H1 (cell line): ENCODE measurements around the gene C3orf49. TPM values are rescaled to one million over a fixed set of nuclear protein-coding genes. Genes with fewer than 3 reads are reported as not detected.

Source experiments
- CTCF ChIA-PET: fragments of 300-600 bp; sonication (Branson Sonifier 250); formaldehyde crosslinking; loops from one replicate; lab custom pipeline; 2021; ENCODE audit not compliant: partially characterized antibody; lab: Charles Lee
- POLR2A ChIA-PET: fragments of 300-600 bp; sonication (Branson Sonifier 250); formaldehyde crosslinking; loops from one replicate; lab custom pipeline; 2021; ENCODE audit warnings: inconsistent platforms; ENCODE audit not compliant: partially characterized antibody; lab: Charles Lee
- DNase-seq, 2 experiments: peaks; one replicate each; pipeline versions ENCODE4 v3.0.0 to v3.0.0-alpha.2; 2010 to 2022; ENCODE audit warnings: low spot score in 2 of 2, low read depth in 1 of 2, mixed read lengths in 1 of 2
- FAIRE-seq: peaks from 2 replicates; lab custom pipeline; 2011; peaks lifted over from hg19 to GRCh38; lab: Jason Lieb, UNC
- H2AFZ ChIP-seq: 2 replicates; pipeline ENCODE4 v1.8.1; 2012; ENCODE audit warnings: low read length, inconsistent platforms
- H2AK5ac ChIP-seq: 2 replicates; pipeline ENCODE4 v1.6.1; 2013; ENCODE audit warnings: low read depth, low read length
- H2BK120ac ChIP-seq: replicated peaks from 2 replicates; pipeline ENCODE3; 2013; ENCODE audit warnings: low read depth, low read length, inconsistent platforms
- H2BK12ac ChIP-seq: 2 replicates; pipeline ENCODE4 v1.6.1; 2013; ENCODE audit warnings: low read depth, low read length
- H2BK15ac ChIP-seq: 2 replicates; pipeline ENCODE4 v1.6.1; 2013; ENCODE audit warnings: low read length
- H2BK20ac ChIP-seq: 2 replicates; pipeline ENCODE4 v1.6.1; 2013; ENCODE audit warnings: low read length
- H2BK5ac ChIP-seq: 2 replicates; pipeline ENCODE4 v1.6.1; 2013; ENCODE audit warnings: low read depth, low read length
- H3K14ac ChIP-seq: 2 replicates; pipeline ENCODE4 v1.6.1; 2013; ENCODE audit warnings: inconsistent platforms; ENCODE audit not compliant: insufficient read length
- H3K18ac ChIP-seq: 2 replicates; pipeline ENCODE4 v1.6.1; 2013; ENCODE audit warnings: low read length; ENCODE audit errors: extremely low read depth
- H3K23ac ChIP-seq: 2 replicates; pipeline ENCODE4 v1.6.1; 2013; ENCODE audit warnings: inconsistent platforms; ENCODE audit not compliant: insufficient read length
- H3K23me2 ChIP-seq: 2 replicates; pipeline ENCODE4 v1.6.1; 2013; ENCODE audit warnings: low read depth, low read length
- H3K27ac ChIP-seq: 2 replicates; pipeline ENCODE4 v1.6.1; 2011; ENCODE audit warnings: low read depth, low read length, inconsistent platforms
- H3K27me3 ChIP-seq, 4 experiments: replicated peaks in 1 of 4; 1 replicate in 1 of 4; 2 replicates in 3 of 4; pipeline versions ENCODE4 v1.6.1 to v1.8.1; 2011 to 2013; ENCODE audit warnings: low read length in 3 of 4, mild to moderate bottlenecking in 3 of 4, inconsistent platforms in 2 of 4, mixed read lengths in 2 of 4, moderate library complexity in 1 of 4; ENCODE audit not compliant: control insufficient read depth in 3 of 4, insufficient read depth in 3 of 4; ENCODE audit errors: extremely low read depth in 1 of 4
- H3K36me3 ChIP-seq, 4 experiments: 2 replicates each; pipeline versions ENCODE4 v1.6.1 to v1.8.1; 2011 to 2013; ENCODE audit warnings: mild to moderate bottlenecking in 4 of 4, low read length in 3 of 4, moderate library complexity in 2 of 4, control low read depth in 1 of 4, inconsistent platforms in 1 of 4; ENCODE audit not compliant: insufficient read depth in 4 of 4, control insufficient read depth in 2 of 4
- H3K4ac ChIP-seq: replicated peaks from 2 replicates; pipeline ENCODE3; 2013; ENCODE audit warnings: low read length, low read depth, mixed read lengths, inconsistent platforms; ENCODE audit not compliant: insufficient read length
- H3K4me1 ChIP-seq, 4 experiments: replicated peaks in 1 of 4; 1 replicate in 1 of 4; 2 replicates in 3 of 4; pipeline versions ENCODE4 v1.6.1 to v1.8.1; 2011 to 2013; ENCODE audit warnings: low read length in 3 of 4, inconsistent platforms in 2 of 4, mixed read lengths in 1 of 4; ENCODE audit not compliant: insufficient read depth in 4 of 4, control insufficient read depth in 3 of 4
- H3K4me2 ChIP-seq, 2 experiments: 2 replicates each; pipeline versions ENCODE4 v1.6.1 to v1.8.1; 2011 to 2013; ENCODE audit warnings: low read depth in 2 of 2, low read length in 2 of 2, control low read depth in 1 of 2, inconsistent platforms in 1 of 2, mild to moderate bottlenecking in 1 of 2; ENCODE audit not compliant: insufficient read depth in 1 of 2
- H3K4me3 ChIP-seq, 4 experiments: fragments of 200-600, 300-600 bp in 1 of 4; sonication (generic), shearing (Covaris generic), sonication (Bioruptor Twin) in 1 of 4; 2 replicates each; pipeline versions ENCODE4 v1.5.1 to v1.8.1; 2011 to 2016; ENCODE audit warnings: low read length in 4 of 4, low read depth in 3 of 4, control low read depth in 2 of 4, inconsistent platforms in 2 of 4, mild to moderate bottlenecking in 2 of 4, mixed read lengths in 1 of 4, moderate library complexity in 1 of 4; ENCODE audit not compliant: insufficient read depth in 2 of 4; ENCODE audit errors: extremely low read depth in 1 of 4
- H3K56ac ChIP-seq: replicated peaks from 2 replicates; pipeline ENCODE3; 2013; ENCODE audit warnings: low read depth, mild to moderate bottlenecking, mixed read lengths, low read length, inconsistent platforms; ENCODE audit not compliant: insufficient read length
- H3K79me1 ChIP-seq: 2 replicates; pipeline ENCODE4 v1.6.1; 2013; ENCODE audit warnings: low read depth, low read length, control low read depth
- H3K79me2 ChIP-seq, 2 experiments: 2 replicates each; pipeline versions ENCODE4 v1.6.1 to v1.8.1; 2012 to 2013; ENCODE audit warnings: low read length in 2 of 2, mild to moderate bottlenecking in 2 of 2, inconsistent platforms in 1 of 2; ENCODE audit not compliant: insufficient read depth in 2 of 2, control insufficient read depth in 1 of 2
- H3K9ac ChIP-seq, 4 experiments: replicated peaks in 1 of 4; 1 replicate in 1 of 4; 2 replicates in 3 of 4; pipeline versions ENCODE4 v1.6.1 to v1.8.1; 2011 to 2013; ENCODE audit warnings: low read depth in 3 of 4, low read length in 3 of 4, control low read depth in 2 of 4, mild to moderate bottlenecking in 2 of 4, moderate library complexity in 2 of 4, inconsistent platforms in 1 of 4; ENCODE audit errors: extremely low read depth in 1 of 4
- H3K9me3 ChIP-seq, 2 experiments: 2 replicates each; pipeline versions ENCODE4 v1.6.1 to v1.8.1; 2012 to 2013; ENCODE audit warnings: mild to moderate bottlenecking in 2 of 2, moderate library complexity in 2 of 2, control low read depth in 1 of 2, inconsistent platforms in 1 of 2, low read depth in 1 of 2, low read length in 1 of 2, mixed read lengths in 1 of 2; ENCODE audit not compliant: insufficient read depth in 2 of 2
- H4K20me1 ChIP-seq, 2 experiments: replicated peaks in 1 of 2; 2 replicates each; pipeline versions ENCODE3 to v1.8.1; 2011 to 2013; ENCODE audit warnings: inconsistent platforms in 2 of 2, low read length in 2 of 2, mild to moderate bottlenecking in 1 of 2; ENCODE audit not compliant: insufficient read depth in 2 of 2, control insufficient read depth in 1 of 2
- H4K5ac ChIP-seq: 2 replicates; pipeline ENCODE4 v1.6.1; 2013; ENCODE audit warnings: low read length, low read depth, mixed read lengths, inconsistent platforms; ENCODE audit not compliant: insufficient read length
- H4K8ac ChIP-seq: 2 replicates; pipeline ENCODE4 v1.8.0; 2013; ENCODE audit warnings: mild to moderate bottlenecking, moderate library complexity, low read length, inconsistent platforms; ENCODE audit not compliant: insufficient read depth; ENCODE audit errors: extremely low read depth
- H4K91ac ChIP-seq: replicated peaks from 2 replicates; pipeline ENCODE3; 2013; ENCODE audit warnings: low read length, mixed read lengths, inconsistent platforms; ENCODE audit not compliant: insufficient read length
- CEBPB ChIP-seq: IDR thresholded peaks from 2 replicates; pipeline ENCODE4 v1.6.1; 2012; ENCODE audit warnings: low read depth, low read length
- CHD1 ChIP-seq: IDR thresholded peaks from 2 replicates; pipeline ENCODE4 v1.6.1; 2012; ENCODE audit warnings: low read depth, low read length, improper control_type of control experiment
- CTCF ChIP-seq, 3 experiments: IDR thresholded peaks; 1 replicate in 2 of 3; 2 replicates in 1 of 3; pipeline versions ENCODE4 v1.5.1 to v1.6.1; 2011; ENCODE audit warnings: low read length in 3 of 3, mild to moderate bottlenecking in 3 of 3, inconsistent platforms in 2 of 3, low read depth in 1 of 3, moderate library complexity in 1 of 3; ENCODE audit not compliant: insufficient read depth in 1 of 3; ENCODE audit errors: control extremely low read depth in 1 of 3
- GTF2F1 ChIP-seq: IDR thresholded peaks from 2 replicates; pipeline ENCODE4 v1.6.1; 2012; ENCODE audit warnings: low read depth, low read length, improper control_type of control experiment, borderline replicate concordance
- RNF2 ChIP-seq: fragments of 200-900, 300-1000 bp; sonication (generic); IDR thresholded peaks from 2 replicates; pipeline ENCODE4 v1.7.1; 2016; ENCODE audit warnings: borderline replicate concordance, low read depth, mild to moderate bottlenecking, antibody characterized with exemption, low read length; ENCODE audit not compliant: poor library complexity, severe bottlenecking; ENCODE audit errors: missing control alignments
- SIRT6 ChIP-seq: IDR thresholded peaks from one replicate; pipeline ENCODE4 v1.7.1; 2012; ENCODE audit warnings: low read length, inconsistent platforms
- ZNF274 ChIP-seq: IDR thresholded peaks from 2 replicates; pipeline ENCODE4 v1.7.0; 2012; ENCODE audit warnings: low read length, borderline replicate concordance; ENCODE audit errors: extremely low read depth
- whole genome bisulfite sequencing, 2 experiments: shearing (Covaris generic) in 1 of 2; methylation state at CpG; one replicate each; pipeline versions ENCODE4 v1.1.6 to v1.1.7; 2013 to 2015; ENCODE audit warnings: low lambda C conversion rate in 2 of 2, mixed read lengths in 2 of 2, inconsistent platforms in 1 of 2, low coverage in 1 of 2, missing lambda C conversion rate in 1 of 2; ENCODE audit not compliant: insufficient replicate concordance in 2 of 2, insufficient coverage in 1 of 2, insufficient read length in 1 of 2; ENCODE audit errors: extremely low coverage in 1 of 2, missing lambda C conversion rate in 1 of 2; 5-methylcytosine and 5-hydroxymethylcytosine counted together
- polyA plus RNA-seq, 7 experiments: library from polyadenylated mRNA; depleted of rRNA in 3 of 7; stranded (reverse) in 5 of 7; unstranded in 2 of 7; fragments of >200 nt in 5 of 7; fragments of 200-250 nt in 2 of 7; gene quantifications; 1 replicate in 5 of 7; 2 replicates in 1 of 7; 4 replicates in 1 of 7; pipeline versions ENCODE4 v1.2.1 to v1.2.3, GENCODE V29; 2011 to 2013; ENCODE audit warnings: missing spikeins in 2 of 7, mixed read lengths in 2 of 7
- total RNA-seq: library from RNA; stranded (reverse); fragmentation: NEBNext Ultra II Directional; extraction: Animal tissue kit (Norgen Biotek cat#: 25700); gene quantifications from 2 replicates; pipeline ENCODE4 v1.2.1, GENCODE V29; 2021
- TF ChIP-seq, protein P1 (sequence below): IDR thresholded peaks from 2 replicates; pipeline ENCODE4 v1.6.1; 2011; ENCODE audit warnings: low read depth, mild to moderate bottlenecking, low read length; ENCODE audit not compliant: insufficient read depth

C3orf49 gene
- total and polyA plus RNA-seq, 2 of the 8 experiments (the other 6 are each of a cell fraction or from before 2014, with no cell fraction given), result not detected

DNA sequence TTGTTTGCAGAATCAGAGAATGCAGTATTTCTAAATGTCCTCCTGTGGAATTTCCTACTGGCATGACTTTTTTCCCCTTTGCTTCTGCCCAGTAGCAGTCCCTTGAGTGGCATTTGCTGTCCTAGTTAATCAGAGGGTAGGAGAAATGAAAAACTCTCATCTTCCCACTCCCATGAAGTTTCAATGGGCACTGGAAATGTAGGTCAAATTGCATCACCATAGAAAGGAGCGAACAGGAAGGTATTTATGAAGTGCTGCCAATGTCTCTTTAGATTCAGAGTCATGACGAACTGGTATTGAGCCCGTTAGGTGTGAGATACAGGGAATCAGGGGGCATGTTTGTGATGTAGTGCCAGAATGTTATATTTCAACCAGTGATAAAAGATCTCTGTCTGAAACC is 67.8 kb downstream of the C3orf49 start:
- H3K4ac ChIP-seq, result no peak overlapping the region
- H3K27ac ChIP-seq, result no peak overlapping the region
- POLR2A ChIA-PET, result no interaction called here
- H3K79me1 ChIP-seq, result no peaks in the 10 kb centered on the region; the same call in 1 of the 2 replicates
- no peak overlapping the region for H3K18ac ChIP-seq
- no peak overlapping the region for H4K91ac ChIP-seq
- H3K23me2 ChIP-seq, result peaks cover 1% of the 10 kb centered on the region; the same call in 1 of the 2 replicates
- H2BK120ac ChIP-seq, result no peak overlapping the region
- H4K5ac ChIP-seq, result no peak overlapping the region
- no peak for DNase-seq
- H3K56ac ChIP-seq, result no peak overlapping the region
- H3K4me3 ChIP-seq, result no peak overlapping the region
- no peak overlapping the region for H2BK15ac ChIP-seq
- CTCF ChIA-PET, result interaction anchor here (0.6 kb wide), 1 partner anchor 388 kb away, joined by 4 read pairs; no protein-coding TSS in a partner anchor
- no peak for FAIRE-seq
- peaks cover 0 to 21% of the 10 kb centered on the region in 2 experiments; a peak in 1 of 4 replicates for H3K79me2 ChIP-seq
- H2BK5ac ChIP-seq, result no peak overlapping the region
- no peaks in the 10 kb centered on the region for H3K27me3 ChIP-seq
- no peak overlapping the region for H3K9ac ChIP-seq
- H4K20me1 ChIP-seq, result peaks cover 0 to 3% of the 10 kb centered on the region in 2 experiments
- H3K23ac ChIP-seq, result no peak overlapping the region
- WGBS, 2 experiments, result 80% methylated on average over 3 of the region's 3 CpGs; no CpG with 5 or more reads in 1 of the 2 experiments
- H2AK5ac ChIP-seq, result no peak overlapping the region
- no peak overlapping the region for H3K4me2 ChIP-seq
- H3K14ac ChIP-seq, result no peak overlapping the region
- H3K4me1 ChIP-seq, result peaks cover 0 to 4% (median 3%) of the 10 kb centered on the region in 4 experiments; a peak in 3 of 7 replicates
- no peak overlapping the region for H4K8ac ChIP-seq
- H2BK20ac ChIP-seq, result no peak overlapping the region
- no peaks in the 10 kb centered on the region for H3K9me3 ChIP-seq
- no peak for TF ChIP-seq RNF2
- TF ChIP-seq GTF2F1, result no peak
- TF ChIP-seq, protein P1, sequence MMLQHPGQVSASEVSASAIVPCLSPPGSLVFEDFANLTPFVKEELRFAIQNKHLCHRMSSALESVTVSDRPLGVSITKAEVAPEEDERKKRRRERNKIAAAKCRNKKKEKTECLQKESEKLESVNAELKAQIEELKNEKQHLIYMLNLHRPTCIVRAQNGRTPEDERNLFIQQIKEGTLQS, result no peak
- TF ChIP-seq SIRT6, result no peak
- no peak for TF ChIP-seq CTCF (IDR thresholded peaks at IDR 0.05; ENCODE audit: control extremely low read depth in 1 of 3, insufficient read depth in 1 of 3, low read depth in 1 of 3, low read length in 3 of 3)
- peak; percentile 59 for TF ChIP-seq CEBPB
- TF ChIP-seq CHD1, result no peak
- TF ChIP-seq ZNF274, result no peak
- H2AFZ ChIP-seq, result no peak overlapping the region
- no peak overlapping the region for H2BK12ac ChIP-seq
- no peaks in the 10 kb centered on the region for H3K36me3 ChIP-seq
